GM12878 (cell line): ENCODE data around the gene CARD14.

Experiments used
- SIX5 ChIP-seq: IDR thresholded peaks from 2 replicates; pipeline ENCODE4 v1.6.1; 2011; ENCODE audit warnings: mild to moderate bottlenecking, low read depth, low read length, moderate library complexity; ENCODE audit not compliant: severe bottlenecking
- SREBF2 ChIP-seq: IDR thresholded peaks from 2 replicates; pipeline ENCODE4 v1.6.1; 2012; ENCODE audit warnings: mild to moderate bottlenecking, low read length
- ZNF24 ChIP-seq: fragments of 450-650 bp; IDR thresholded peaks from 2 replicates; pipeline ENCODE4 v1.6.1; 2017; ENCODE audit warnings: antibody characterized with exemption, mild to moderate bottlenecking
- TF ChIP-seq, protein P1 (sequence below), 3 experiments: IDR thresholded peaks in 2 of 3; conservative IDR thresholded peaks in 1 of 3; 2 replicates each; pipeline ENCODE4 v1.5.1; 2011; ENCODE audit warnings: low read depth in 3 of 3, low read length in 3 of 3, mild to moderate bottlenecking in 3 of 3, control low read depth in 2 of 3, moderate library complexity in 2 of 3, inconsistent platforms in 1 of 3, mixed read lengths in 1 of 3; ENCODE audit not compliant: control insufficient read depth in 2 of 3, insufficient read depth in 1 of 3; ENCODE audit errors: extremely low read depth in 1 of 3
- TF ChIP-seq, protein P2 (sequence below): fragments of 450-650 bp; IDR thresholded peaks from 2 replicates; pipeline ENCODE4 v1.6.1; 2016; ENCODE audit warnings: mild to moderate bottlenecking

DNA sequence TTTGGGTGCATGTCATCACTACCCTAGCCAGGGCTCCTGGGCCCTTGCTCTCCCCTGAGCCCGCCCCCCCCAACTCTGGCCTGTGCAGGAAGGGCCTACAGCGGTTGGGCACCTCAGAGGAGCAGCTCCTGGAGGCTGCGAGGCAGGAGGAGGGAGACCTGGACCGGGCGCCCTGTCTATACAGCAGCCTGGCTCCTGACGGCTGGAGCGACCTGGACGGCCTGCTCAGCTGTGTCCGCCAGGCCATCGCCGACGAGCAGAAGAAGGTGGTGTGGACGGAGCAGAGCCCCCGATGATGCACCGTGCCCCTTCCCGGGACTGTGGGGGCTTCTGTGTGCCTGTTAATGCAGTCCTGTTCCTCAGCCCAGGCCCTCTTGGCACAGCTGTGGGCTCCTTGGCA is 38.2 kb downstream of the CARD14 start:
- TF ChIP-seq, protein P1, sequence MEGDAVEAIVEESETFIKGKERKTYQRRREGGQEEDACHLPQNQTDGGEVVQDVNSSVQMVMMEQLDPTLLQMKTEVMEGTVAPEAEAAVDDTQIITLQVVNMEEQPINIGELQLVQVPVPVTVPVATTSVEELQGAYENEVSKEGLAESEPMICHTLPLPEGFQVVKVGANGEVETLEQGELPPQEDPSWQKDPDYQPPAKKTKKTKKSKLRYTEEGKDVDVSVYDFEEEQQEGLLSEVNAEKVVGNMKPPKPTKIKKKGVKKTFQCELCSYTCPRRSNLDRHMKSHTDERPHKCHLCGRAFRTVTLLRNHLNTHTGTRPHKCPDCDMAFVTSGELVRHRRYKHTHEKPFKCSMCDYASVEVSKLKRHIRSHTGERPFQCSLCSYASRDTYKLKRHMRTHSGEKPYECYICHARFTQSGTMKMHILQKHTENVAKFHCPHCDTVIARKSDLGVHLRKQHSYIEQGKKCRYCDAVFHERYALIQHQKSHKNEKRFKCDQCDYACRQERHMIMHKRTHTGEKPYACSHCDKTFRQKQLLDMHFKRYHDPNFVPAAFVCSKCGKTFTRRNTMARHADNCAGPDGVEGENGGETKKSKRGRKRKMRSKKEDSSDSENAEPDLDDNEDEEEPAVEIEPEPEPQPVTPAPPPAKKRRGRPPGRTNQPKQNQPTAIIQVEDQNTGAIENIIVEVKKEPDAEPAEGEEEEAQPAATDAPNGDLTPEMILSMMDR (IDR thresholded peaks at IDR 0.05 in 2 of 3, conservative IDR thresholded peaks at IDR 0.05 in 1 of 3; ENCODE audit: control insufficient read depth in 2 of 3, extremely low read depth in 1 of 3, insufficient read depth in 1 of 3, low read depth in 3 of 3, low read length in 3 of 3): no peak
- TF ChIP-seq SIX5: no peak
- TF ChIP-seq SREBF2: no peak
- TF ChIP-seq, protein P2, sequence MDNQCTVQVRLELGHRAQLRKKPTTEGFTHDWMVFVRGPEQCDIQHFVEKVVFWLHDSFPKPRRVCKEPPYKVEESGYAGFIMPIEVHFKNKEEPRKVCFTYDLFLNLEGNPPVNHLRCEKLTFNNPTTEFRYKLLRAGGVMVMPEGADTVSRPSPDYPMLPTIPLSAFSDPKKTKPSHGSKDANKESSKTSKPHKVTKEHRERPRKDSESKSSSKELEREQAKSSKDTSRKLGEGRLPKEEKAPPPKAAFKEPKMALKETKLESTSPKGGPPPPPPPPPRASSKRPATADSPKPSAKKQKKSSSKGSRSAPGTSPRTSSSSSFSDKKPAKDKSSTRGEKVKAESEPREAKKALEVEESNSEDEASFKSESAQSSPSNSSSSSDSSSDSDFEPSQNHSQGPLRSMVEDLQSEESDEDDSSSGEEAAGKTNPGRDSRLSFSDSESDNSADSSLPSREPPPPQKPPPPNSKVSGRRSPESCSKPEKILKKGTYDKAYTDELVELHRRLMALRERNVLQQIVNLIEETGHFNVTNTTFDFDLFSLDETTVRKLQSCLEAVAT: no peak
- no peak for TF ChIP-seq ZNF24
